Large intestine (tissue), 12 donors: ENCODE measurements around the gene ZKSCAN4. TPM values are rescaled to one million over a fixed set of nuclear protein-coding genes. Genes with fewer than 3 reads are reported as not detected.

Source experiments
- DNase-seq, 2 donors: peaks; one replicate each; pipeline versions ENCODE4 v3.0.0 to v3.0.0-alpha.2; 2013
- H3K27ac ChIP-seq: one replicate; pipeline ENCODE4 v1.5.1; 2013; ENCODE audit warnings: low read length
- H3K27me3 ChIP-seq: 2 replicates; pipeline ENCODE4 v1.6.1; 2013; ENCODE audit warnings: low read length; ENCODE audit not compliant: control insufficient read depth, insufficient read depth
- H3K36me3 ChIP-seq: 2 replicates; pipeline ENCODE4 v1.6.1; 2013; ENCODE audit warnings: low read length; ENCODE audit not compliant: control insufficient read depth, insufficient read depth
- H3K4me1 ChIP-seq: one replicate; pipeline ENCODE4 v1.6.1; 2013; ENCODE audit warnings: low read length; ENCODE audit not compliant: control insufficient read depth, insufficient read depth
- H3K4me3 ChIP-seq: one replicate; pipeline ENCODE4 v1.5.1; 2013; ENCODE audit warnings: low read length
- H3K9me3 ChIP-seq: one replicate; pipeline ENCODE4 v1.6.1; 2013; ENCODE audit warnings: mild to moderate bottlenecking, low read depth, low read length, moderate library complexity; ENCODE audit not compliant: control insufficient read depth
- WGBS: methylation state at CpG from one replicate; pipeline ENCODE4 v1.1.5; 2013; ENCODE audit warnings: low lambda C conversion rate; ENCODE audit not compliant: insufficient coverage; 5-methylcytosine and 5-hydroxymethylcytosine counted together
- long read RNA-seq, 11 donors: transcript quantifications; one replicate each; lab custom pipeline, GENCODE V29; 2026
- polyA plus RNA-seq: library from polyadenylated mRNA; unstranded; fragments of 120-200 nt; gene quantifications from one replicate; pipeline ENCODE4 v1.2.1, GENCODE V29; 2013

The ZKSCAN4 gene
- 7.8 TPM for polyA plus RNA-seq
- long read RNA-seq, donor 1, partial matches to known transcripts = 0 of 3 reads
- long read RNA-seq, donor 1, other reads (novel, unspliced or antisense) = 0 of 3 reads
- long read RNA-seq, donor 2 = 0 reads
- long read RNA-seq, donor 3, transcript ZKSCAN4-201 (5 exons, 2,375 nt) = major isoform, 5 of 10 reads
- long read RNA-seq, donor 3, partial matches to known transcripts = 0 of 10 reads
- long read RNA-seq, donor 3, other reads (novel, unspliced or antisense) = 5 of 10 reads
- long read RNA-seq, donor 4 = 0 reads
- long read RNA-seq, donor 5, partial matches to known transcripts = 0 of 2 reads
- long read RNA-seq, donor 5, other reads (novel, unspliced or antisense) = 0 of 2 reads
- long read RNA-seq, donor 6 = 0 reads
- long read RNA-seq, donor 7, partial matches to known transcripts = 0 of 1 reads
- long read RNA-seq, donor 7, other reads (novel, unspliced or antisense) = 0 of 1 reads
- long read RNA-seq, donor 8, partial matches to known transcripts = 0 of 2 reads
- long read RNA-seq, donor 8, other reads (novel, unspliced or antisense) = 0 of 2 reads
- long read RNA-seq, donor 9, partial matches to known transcripts = 0 of 1 reads
- long read RNA-seq, donor 9, other reads (novel, unspliced or antisense) = 0 of 1 reads
- long read RNA-seq, donor 10, partial matches to known transcripts = 0 of 3 reads
- long read RNA-seq, donor 10, other reads (novel, unspliced or antisense) = 0 of 3 reads
- long read RNA-seq, donor 11, partial matches to known transcripts = 22 of 23 reads
- long read RNA-seq, donor 11, other reads (novel, unspliced or antisense) = 0 of 23 reads

DNA sequence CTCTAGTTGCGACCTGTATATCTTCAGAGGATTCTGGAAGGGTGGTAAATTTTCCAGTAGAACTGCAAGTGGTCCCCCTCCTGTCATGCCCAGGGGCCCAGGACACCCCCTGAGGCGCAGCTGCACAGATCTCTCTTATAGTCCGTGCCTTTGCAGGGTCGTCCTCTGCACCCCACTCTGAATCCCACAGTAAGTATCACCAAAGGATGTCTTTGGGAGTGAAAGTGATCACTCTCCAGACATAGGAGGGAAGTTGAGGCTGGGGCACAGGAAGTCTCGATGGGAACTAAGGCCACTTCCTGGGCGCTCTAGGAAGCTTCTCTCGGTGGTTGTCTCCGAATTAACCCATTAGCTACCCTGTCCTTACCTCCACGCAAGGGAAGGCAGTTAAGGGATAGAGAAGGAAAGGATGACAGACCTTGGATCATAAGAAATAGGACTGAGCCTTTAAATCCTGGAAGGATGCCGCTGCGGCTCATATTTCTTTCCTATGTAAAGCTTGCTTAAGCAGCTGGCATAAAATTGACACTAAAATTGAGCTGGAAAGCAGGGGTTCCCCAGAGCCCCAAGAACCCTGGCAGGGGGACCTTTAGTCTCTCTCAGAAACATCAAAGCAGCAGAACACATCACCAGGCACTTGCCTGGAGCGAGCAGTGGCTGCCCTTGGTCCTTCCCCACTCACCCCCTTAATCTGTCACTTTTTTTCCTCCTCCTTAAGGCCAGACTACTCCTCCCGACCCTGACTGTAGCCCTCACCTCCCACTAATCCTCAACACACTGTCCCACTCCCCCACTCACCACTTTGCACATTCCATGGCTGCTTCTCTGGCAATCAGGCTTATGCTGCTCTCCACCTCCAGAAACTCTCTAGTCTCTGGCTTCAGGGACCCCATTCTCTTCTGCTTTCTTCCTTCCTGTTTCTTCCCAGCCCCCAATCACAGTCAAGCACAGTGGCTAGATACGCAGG is at the start of gene ZKSCAN4:
Gene ZKSCAN4, minus strand, starts transcription at position 261 of the 967 bp plus-strand sequence. CDS start 289 bp downstream, outside the sequence.
- Histone ChIP-seq H3K9me3 (no peaks in the 10 kb centered on the region), H3K36me3 (peaks cover 11% of the 10 kb centered on the region), H3K4me3 (peak within 1 kb of the TSS; percentile 86), H3K27me3 (peaks cover 11% of the 10 kb centered on the region), H3K4me1 (peaks cover 9% of the 10 kb centered on the region), H3K27ac (peak within 1 kb of the TSS; percentile 43)
- peak; percentile 81 to 91 for DNase-seq
- WGBS = no CpG with 5 or more reads among the region's 14 CpGs

DNA sequence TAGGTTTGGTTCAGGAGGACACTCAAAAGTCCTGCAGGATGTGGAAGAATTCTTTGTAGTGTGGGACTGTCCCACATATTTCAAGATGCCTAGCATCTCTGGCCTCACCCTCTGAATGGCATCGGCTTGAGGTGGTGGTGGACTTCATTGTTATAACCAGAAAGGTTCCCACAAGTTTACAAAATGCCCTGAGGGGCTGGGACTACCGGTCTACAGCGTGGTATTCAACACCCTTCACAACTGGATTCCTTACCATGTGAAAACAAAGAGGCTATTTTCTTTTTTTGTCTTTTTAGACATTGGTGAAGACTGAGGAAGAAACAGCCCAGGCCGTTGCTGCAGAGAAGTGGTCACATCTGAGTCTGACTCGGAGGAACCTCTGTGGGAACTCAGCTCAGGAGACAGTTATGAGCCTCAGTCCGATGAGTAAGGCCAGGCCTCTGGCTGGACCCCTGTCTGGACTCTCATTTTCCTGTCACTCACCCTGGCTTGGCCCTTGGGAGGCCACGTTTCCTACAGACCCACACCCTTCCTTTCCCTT is 44.5 kb upstream of the ZKSCAN4 start:
- 80% methylated on average over 2 of the region's 7 CpGs for whole genome bisulfite sequencing
- Histone ChIP-seq H3K27me3 (no peaks in the 10 kb centered on the region), H3K36me3 (peaks cover 12% of the 10 kb centered on the region), H3K27ac (no peak overlapping the region), H3K4me3 (no peak overlapping the region), H3K9me3 (no peaks in the 10 kb centered on the region), H3K4me1 (no peaks in the 10 kb centered on the region)
- DNase-seq = no peak

GRCh38 chr6:28295326-28295725 is 43.3 kb upstream of the ZKSCAN4 start:
- WGBS = no CpG with 5 or more reads among the region's 5 CpGs
- DNase-seq = no peak
- Histone ChIP-seq H3K36me3 (peaks cover 7% of the 10 kb centered on the region), H3K27ac (no peak overlapping the region), H3K4me1 (no peaks in the 10 kb centered on the region), H3K9me3 (no peaks in the 10 kb centered on the region), H3K4me3 (no peak overlapping the region), H3K27me3 (no peaks in the 10 kb centered on the region)

- no peak for DNase-seq
- Histone ChIP-seq H3K4me3 (no peak overlapping the region), H3K36me3 (peaks cover 12% of the 10 kb centered on the region), H3K27me3 (no peaks in the 10 kb centered on the region), H3K27ac (no peak overlapping the region), H3K4me1 (no peaks in the 10 kb centered on the region), H3K9me3 (no peaks in the 10 kb centered on the region)
Observed at GRCh38 chr6:28291573-28291972, 39.5 kb upstream of the ZKSCAN4 start.

DNA sequence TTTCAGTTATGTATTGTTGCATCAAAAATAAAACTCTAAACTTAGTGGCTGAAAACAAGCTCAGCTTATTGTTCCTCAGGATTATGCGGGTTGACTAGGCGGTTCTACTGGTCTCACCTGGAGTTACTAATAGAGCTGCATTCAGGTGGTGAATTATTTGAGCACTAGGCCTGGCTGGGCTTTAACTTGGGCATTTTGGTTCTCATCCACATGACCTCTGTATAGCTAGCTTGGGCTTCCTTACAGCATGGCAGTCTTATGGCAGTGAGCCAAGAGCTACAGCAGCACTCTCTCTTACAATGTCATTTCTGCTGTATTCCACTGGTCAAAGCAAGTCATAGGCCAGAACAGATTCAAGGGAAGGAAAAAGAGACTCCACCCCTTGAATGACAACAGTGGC is 30.9 kb upstream of the ZKSCAN4 start:
- DNase-seq = no peak
- no peaks in the 10 kb centered on the region for H3K9me3 ChIP-seq
- no CpG with 5 or more reads among the region's 2 CpGs for WGBS
- H3K4me1 ChIP-seq = no peaks in the 10 kb centered on the region
- no peak overlapping the region for H3K27ac ChIP-seq
- no peaks in the 10 kb centered on the region for H3K27me3 ChIP-seq
- no peak overlapping the region for H3K4me3 ChIP-seq
- H3K36me3 ChIP-seq = peaks cover 15% of the 10 kb centered on the region

DNA sequence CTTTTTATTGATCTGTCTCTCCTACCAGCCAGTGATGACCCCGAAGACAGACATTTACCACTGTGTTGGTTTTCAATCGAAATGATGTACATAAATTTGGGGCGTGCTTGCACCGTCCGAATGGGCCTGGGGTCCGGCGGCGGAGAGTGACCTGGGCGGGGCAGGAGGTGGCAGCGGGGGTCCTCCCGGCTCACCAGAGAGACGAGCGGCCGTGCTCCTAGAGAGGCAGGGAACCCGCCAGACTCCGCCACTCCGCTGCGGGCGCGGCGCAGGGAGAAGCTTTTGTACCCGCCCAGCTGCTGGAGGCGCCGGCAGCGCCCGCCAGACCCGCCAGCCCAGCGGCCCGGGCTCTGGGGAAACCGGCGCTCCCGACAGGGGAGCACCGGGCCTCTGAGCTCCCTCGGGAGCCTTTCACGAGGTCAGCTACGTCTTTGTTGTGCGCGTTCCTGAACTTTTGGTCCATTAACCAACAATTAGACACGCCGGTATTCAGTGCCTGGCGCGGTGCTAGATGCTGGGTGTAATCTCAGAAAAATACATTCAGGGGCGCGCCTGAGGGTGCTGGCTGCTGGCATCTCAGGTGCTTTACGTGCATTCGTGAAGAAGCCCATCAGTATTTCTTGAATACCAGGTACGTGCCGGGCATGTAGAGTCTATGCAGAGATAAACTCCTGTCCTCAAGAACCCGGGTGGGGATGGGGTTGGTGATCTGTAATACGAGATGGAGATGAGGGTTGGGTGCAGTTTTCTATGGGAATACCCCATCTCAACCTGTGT is 29.4 kb upstream of the ZKSCAN4 start, which contains the start of gene PGBD1:
Gene PGBD1, plus strand, starts transcription at position 285 of the 777 bp plus-strand sequence. CDS start 2,242 bp downstream, outside the sequence.
- DNase-seq = peak; percentile 35 to 66
- Histone ChIP-seq H3K9me3 (no peaks in the 10 kb centered on the region), H3K36me3 (peaks cover 14% of the 10 kb centered on the region), H3K27ac (no peak within 1 kb of the TSS), H3K4me1 (no peaks in the 10 kb centered on the region), H3K4me3 (peak within 1 kb of the TSS; percentile 52), H3K27me3 (no peaks in the 10 kb centered on the region)
- WGBS = no CpG with 5 or more reads among the region's 50 CpGs

GRCh38 chr6:28280595-28281287 is 28.7 kb upstream of the ZKSCAN4 start:
- WGBS = 40% methylated on average over 2 of the region's 3 CpGs
- Histone ChIP-seq H3K4me3 (peak overlapping the region; percentile 52), H3K36me3 (peaks cover 22% of the 10 kb centered on the region), H3K27me3 (no peaks in the 10 kb centered on the region), H3K4me1 (no peaks in the 10 kb centered on the region), H3K9me3 (no peaks in the 10 kb centered on the region), H3K27ac (no peak overlapping the region)
- no peak for DNase-seq

- no peak for DNase-seq
- Histone ChIP-seq H3K27ac (no peak overlapping the region), H3K4me1 (no peaks in the 10 kb centered on the region), H3K27me3 (no peaks in the 10 kb centered on the region), H3K36me3 (peaks cover 40% of the 10 kb centered on the region), H3K4me3 (no peak overlapping the region), H3K9me3 (no peaks in the 10 kb centered on the region)
- 88% methylated on average over 1 of the region's 3 CpGs for WGBS
Observed at GRCh38 chr6:28277746-28278145, 25.7 kb upstream of the ZKSCAN4 start.

GRCh38 chr6:28274888-28275287 is 22.8 kb upstream of the ZKSCAN4 start:
- no peaks in the 10 kb centered on the region for H3K9me3 ChIP-seq
- no peak overlapping the region for H3K27ac ChIP-seq
- H3K4me1 ChIP-seq = no peaks in the 10 kb centered on the region
- H3K4me3 ChIP-seq = no peak overlapping the region
- peaks cover 54% of the 10 kb centered on the region for H3K36me3 ChIP-seq
- DNase-seq = no peak
- H3K27me3 ChIP-seq = no peaks in the 10 kb centered on the region
